Skeletal muscle cell (primary cell): ENCODE results near the gene KPNB1.

Experiments
- DNase-seq: peaks from one replicate; pipeline ENCODE4 v3.0.0-alpha.2; 2010; ENCODE audit warnings: low read depth
- H3K4me3 ChIP-seq: 2 replicates; pipeline ENCODE4 v1.5.1; 2011; ENCODE audit warnings: low read depth, mild to moderate bottlenecking, control low read depth, low read length, moderate library complexity

The KPNB1 gene

DNA sequence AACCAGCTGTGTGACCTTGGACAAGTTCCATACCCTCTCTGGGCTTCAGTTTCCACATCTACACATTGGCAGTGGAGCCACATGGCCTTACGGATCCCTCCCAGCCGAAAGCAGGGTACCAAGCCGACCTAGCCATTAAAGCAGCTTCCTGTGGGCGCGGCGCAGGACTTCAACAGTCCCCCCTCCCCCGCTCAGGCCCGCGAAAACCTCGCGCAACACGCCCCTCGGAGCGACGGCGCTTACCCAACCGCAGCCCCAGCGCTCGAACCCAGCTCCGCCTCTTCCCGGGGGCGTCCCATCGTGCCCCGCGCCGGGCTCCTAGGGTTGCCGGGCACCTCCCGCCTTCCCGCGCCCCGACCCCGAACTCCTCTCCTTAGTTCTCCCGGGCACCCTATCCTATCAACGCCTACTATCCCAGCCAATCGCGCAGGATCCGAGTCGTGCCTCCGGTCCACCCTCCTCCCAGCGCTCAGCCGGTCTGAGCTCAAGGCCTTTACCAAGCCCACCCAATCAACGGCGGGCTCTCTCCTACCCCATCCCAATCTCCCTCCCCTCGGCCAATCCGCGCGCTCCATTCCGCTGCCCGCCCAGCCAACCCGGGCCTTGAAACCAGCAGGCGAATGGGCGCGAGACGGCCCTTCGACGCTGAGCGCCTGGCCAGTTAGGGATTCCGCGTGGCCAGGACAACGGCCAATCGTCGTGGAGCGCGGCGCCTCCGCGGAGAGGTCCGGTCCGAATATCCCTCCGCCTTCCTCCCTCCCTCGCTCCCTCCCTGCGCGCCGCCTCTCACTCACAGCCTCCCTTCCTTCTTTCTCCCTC is at the start of gene KPNB1:
Gene KPNB1, plus strand, starts transcription at position 767 of the 819 bp plus-strand sequence. CDS start 326 bp downstream, outside the sequence.
- DNase-seq: peak; percentile 100
- H3K4me3 ChIP-seq: peak within 1 kb of the TSS; percentile 67

DNA sequence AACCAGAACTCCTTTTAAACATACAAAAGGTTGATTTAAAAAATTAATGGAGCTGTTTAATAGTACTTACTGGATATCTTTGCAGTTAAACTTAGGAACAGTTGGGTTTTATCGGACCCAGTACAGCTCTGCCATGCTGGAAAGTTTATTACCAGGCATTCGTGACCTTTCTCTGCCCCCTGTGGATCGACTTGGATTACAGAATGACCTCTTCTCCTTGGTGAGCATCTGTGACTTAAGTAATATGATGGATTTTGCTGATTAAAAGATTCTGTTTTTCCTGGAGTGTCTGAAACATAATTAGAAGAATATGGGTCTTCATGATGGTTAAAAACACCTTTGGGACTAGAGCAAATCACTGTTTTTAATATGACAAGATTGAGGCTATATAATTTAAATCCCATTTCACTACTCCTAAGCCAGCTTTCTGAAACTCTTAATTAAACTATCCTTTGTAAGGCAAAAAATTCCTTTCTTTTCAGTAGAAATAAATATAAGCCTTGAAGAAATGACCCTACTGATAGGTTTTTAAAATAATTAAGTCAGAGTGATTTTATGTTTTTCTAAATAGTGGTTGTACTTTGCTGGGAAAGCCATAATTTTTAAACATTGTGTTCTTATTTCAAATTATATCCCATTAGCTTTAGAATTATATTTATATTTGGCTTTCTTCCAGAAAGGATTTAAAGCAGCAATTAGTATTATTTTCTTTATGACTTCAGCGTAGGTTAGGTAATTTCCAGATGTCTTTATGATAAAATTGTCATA is 45.7 kb upstream of the KPNB1 start:
- H3K4me3 ChIP-seq: no peak overlapping the region
- no peak for DNase-seq

DNA sequence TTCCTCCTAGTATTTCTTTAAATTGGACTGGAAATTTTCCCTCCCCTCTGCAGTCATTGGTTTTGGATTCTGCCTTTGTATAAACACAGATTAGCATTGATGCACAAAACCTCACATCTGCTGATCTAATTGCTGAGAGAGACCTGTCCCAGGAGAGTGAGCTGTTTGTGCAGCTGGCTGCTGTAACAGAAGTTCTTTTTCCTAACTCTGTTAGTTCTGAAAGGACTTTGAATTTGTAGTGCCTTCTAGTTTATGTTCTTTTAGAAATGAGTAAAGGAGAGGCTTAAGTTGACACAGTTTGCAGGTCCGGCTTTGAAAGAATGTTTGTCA is 45.2 kb upstream of the KPNB1 start:
- DNase-seq: peak; percentile 81
- H3K4me3 ChIP-seq: no peak overlapping the region

DNA sequence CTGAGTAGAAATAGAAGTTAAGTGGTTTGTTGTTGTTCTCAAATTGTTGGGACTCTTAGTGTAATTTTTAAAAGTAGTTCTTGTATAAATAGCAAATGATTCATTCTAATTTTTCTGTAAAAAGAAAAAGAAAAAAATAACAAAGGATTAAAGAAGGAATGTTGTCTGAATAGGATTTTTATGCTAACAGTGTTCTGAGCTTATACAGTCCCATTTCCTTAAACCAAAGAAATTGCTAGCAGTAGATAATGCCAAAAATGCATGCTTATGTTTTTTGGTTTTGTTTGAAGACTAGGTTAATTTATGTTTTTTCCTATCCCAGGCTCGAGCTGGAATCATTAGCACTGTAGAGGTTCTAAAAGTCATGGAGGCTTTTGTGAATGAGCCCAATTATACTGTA is 44.7 kb upstream of the KPNB1 start:
- no peak for DNase-seq
- no peak overlapping the region for H3K4me3 ChIP-seq

DNA sequence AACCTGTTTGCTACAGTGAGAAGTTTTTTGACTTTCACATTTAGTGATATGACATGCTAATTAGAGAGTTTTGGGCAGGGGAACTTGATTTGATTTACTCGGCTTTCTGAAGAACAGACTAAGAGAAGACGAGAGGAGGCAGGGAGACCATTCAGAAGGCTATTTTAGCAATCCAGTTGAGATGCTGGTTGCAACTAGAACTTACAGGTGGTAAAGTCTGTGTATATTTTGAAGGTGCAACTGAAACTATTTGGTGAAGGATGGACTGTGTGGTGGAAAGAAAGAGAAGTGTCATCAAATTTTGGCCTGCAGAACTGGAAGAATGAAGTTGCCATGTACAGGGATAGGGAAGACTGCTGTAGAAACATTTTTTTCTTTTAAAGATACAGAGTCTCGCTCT is 42.2 kb upstream of the KPNB1 start:
- no peak overlapping the region for H3K4me3 ChIP-seq
- no peak for DNase-seq

DNA sequence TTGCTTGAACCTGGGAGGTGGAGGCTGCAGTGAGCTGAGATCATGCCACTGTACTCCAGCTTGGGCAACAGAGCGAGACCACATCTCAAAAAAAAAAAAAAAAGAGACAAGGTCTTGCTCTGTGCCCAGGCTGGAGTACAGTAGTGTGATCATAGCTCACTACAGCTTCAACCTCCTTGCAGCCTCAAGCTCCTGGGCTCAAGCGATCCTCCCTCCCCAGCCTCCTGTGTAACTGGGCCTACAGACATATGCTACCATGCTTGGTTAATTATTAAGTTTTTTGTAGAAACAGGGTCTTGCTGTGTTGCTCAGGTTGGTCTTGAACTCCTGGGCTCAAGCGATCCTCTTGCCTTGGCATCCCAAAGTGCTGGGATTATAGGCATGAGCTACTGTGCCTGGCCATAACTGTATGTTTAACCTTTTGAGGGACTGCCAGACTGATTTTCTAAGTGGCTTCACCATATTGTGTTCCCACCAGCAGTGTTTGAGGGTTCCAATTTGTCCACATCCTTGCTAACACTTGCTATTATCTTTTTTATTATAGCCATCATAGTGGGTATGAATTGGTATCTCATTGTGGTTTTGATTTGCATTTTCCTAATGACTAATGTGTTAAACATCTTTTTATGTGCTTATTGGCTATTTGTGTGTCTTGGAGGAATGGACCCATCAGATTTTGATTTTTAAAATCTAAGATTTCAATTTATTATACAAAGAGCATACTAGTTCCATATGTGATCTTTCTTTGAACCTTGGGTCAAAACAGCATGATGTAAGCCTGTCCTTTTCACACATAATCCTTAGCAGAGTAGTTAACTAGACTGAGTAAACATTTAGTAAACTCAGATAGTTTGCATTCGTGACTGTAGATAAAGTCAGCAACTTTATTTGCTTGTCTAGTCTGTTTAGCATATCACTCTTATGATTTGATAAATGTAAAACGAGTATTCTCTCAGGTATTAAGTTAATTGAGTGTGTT is 38.1 kb upstream of the KPNB1 start:
- no peak overlapping the region for H3K4me3 ChIP-seq
- DNase-seq: no peak

DNA sequence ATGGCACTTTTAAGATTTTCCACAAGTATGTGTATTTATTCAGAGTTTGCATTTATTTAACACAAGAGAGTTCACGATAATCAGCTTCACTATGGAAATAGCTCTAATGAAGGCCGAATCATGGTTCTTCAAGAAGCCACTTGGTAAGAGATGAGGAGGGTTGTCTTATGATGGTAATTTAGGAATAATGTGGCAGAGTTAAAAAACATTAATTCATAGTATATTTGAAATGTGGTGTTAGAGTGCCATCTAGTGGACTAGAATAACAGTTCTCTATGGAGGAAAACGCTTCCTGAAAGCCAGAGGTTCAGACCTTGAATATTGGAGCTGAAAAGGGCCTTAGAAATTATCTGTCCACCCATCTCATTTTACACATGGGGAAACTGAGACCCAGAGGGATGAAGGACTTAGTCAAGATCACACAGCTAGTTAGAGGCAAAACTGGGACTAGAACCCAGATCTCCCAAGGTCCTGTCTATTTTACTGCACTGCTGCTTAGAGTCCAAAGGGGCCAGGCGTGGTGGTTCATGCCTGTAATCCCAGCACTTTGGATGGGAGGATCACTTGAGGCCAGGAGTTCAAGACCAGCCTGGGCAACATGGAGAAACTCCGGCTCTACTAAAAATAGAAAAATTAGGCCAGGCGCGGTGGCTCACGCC is 33.8 kb upstream of the KPNB1 start:
- DNase-seq: no peak

DNA sequence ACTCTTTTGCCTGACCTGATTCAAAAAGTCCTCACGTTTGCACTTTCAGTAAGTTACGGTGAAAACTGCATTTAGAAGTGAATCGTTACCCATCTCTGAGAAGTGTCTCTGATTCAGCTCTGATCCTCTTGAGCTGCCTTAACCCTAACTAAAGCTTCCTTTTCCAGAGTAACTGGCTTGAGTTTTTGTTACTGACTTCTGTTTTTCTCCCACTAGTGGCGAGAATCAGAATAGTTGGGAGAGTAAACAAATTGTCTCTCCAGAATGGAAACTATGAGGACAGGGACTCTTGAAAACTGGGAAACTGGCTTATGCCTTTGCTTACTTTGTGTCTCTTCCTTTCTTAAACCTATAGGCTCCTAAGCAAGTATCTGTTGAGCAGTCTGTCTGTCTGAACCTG is 31.3 kb upstream of the KPNB1 start:
- H3K4me3 ChIP-seq: no peak overlapping the region
- no peak for DNase-seq

More for the DNA sequence above, 33.8 kb upstream of the KPNB1 start:
- H3K4me3 ChIP-seq: no peak overlapping the region

DNA sequence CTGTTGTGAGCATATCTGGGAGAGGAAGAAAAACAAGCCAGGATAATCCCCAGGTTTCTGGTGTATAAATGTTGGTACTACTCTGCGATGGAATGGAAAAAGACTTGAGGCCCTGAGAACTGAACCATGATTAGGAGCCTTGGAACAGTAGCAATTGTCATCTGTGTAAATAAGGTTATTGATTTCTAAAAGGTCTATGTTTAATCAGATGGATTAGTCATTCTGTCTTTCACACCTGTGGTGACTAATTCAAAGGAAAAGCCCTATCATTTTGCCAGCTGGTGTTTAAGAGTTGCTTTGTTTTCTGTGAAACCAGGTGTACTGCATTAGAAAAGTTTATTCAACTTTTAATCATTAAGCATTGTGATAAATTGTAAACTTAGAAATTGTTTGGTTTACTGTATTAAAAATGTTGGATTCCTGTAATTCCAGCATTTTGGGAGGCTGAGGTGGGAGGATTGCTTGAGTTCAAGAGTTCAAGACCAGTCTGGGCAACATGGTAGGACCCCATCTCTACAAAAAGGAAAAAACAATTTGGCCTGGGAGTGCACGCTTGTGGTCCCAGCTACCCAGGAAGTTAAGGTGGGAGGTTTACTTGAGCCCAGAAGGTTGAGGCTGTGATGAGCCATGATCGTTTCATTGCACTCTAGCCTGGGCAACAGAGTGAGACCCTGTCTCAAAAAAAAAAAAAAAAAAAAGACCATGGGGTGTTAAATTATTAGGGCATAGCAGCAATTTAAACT is 29.0 kb upstream of the KPNB1 start:
- DNase-seq: no peak

DNA sequence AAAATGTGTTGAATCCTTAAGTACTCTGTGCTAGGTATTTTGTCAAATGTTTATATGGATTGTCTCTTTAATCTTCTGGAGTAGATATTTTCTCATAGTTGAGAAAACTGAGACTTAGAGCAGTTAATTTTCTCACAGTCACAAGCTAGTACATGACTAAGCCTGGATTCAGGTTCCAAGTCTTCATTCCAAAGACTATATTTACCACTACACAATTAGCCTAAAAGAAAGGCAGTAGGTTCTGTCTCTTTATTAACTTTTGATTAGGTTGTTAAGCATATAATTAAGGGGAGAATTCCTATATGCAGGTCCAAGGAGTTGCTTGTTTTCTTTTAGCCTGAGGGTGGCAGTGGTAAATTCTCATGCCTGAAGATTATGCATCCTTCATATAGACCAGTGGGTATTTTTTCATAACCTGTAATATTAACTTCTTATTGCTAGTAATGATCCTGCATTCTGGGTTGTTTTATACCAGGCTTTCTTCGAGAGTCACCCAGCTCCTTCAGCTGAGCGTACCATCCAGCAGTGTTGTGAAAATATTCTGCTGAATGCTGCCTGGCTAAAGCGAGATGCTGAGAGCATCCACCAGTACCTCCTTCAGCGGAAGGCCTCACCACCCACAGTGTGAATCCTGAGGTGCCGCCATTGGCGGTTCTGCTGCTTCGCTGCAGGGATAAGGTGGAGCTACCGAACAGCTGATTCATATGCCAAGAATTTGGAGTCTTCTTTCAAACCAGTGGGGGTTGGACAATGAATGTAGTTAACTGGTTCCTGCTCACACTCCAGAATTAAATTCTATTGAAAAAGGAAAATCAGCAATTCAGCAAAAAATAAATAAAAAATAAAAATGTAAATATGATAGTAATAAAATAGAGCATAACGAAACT is 28.2 kb upstream of the KPNB1 start:
- peak; percentile 85 for DNase-seq
- H3K4me3 ChIP-seq: no peak overlapping the region

More for the DNA sequence above, 29.0 kb upstream of the KPNB1 start:
- no peak overlapping the region for H3K4me3 ChIP-seq

DNA sequence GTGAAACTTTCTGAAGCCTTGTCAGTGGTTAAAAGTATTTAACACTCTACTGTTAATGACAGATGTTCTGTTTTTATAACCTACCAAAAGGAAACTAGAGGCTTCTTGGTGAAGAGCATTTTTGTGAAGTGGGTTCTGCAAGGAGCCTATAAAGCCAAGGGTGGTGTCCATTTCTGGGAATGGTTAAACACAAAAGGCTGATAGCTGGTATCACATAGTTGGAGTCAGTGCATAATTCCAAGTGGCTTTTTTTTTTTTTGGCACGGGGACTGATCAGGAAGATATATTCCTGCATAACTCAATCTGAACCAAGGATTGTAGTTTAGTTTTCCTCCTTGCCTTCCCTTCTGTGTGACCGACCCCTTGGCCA is 27.6 kb upstream of the KPNB1 start:
- H3K4me3 ChIP-seq: no peak overlapping the region
- DNase-seq: no peak

DNA sequence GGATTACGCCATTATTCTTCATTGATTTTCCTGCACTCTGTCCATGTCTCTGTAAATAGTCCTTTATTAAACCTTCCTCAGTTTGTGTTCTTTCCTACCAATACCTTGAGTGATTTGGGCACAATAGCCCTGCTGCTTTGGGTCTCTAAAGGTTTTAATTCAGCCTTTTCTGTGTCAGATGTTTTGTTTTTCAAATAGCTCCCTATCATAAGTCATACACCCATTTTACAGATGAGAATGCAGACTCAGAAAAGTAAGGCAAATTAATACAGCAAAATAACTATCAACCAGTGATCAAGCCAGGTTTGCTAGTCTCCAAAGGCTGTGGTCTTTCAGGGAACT is 25.0 kb upstream of the KPNB1 start:
- no peak overlapping the region for H3K4me3 ChIP-seq
- no peak for DNase-seq

DNA sequence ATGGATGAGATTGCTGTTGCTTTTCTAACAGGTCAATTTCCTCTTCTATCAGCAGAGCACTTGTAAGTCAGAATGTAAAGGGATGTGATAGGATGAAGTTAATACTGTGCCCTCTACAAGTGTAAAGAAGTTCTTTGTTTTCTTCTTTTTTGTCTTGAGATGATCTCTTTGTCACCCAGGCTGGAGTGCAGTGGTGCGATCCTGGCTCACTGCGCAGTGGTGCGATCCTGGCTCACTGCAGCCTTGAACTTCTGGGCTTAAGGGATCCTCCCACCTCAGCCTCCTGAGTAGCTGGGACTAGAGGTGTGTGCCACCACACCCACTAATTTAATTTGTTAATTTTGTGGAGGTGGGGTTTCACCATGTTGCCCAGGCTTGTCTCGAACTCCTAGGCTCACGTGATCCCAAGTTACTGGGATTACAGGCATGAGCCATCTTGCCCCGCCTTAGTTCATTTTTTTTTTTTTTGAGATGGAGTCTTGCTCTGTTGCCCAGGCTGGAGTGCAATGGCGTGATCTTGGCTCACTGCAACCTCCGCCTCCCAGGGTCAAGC is 21.6 kb upstream of the KPNB1 start:
- H3K4me3 ChIP-seq: no peak overlapping the region

DNA sequence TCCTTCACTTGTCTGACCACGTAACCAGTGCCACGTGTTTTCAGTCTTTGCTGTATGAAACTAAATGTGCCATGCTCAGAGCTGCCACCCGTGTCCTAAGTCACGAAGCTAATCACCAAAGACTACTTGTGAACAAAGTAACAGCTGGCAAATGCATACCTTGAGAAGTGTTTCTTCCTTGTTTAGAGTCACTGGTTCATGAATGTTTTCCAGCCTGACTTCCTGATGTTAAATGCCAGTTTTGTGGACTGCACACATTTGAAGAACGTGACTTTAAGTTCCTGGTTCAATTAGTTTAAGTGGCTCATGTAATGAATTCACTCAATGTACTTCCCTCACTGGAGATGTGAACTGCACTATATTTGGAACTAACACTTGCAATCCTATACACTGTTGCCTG is 19.9 kb upstream of the KPNB1 start:
- no peak for DNase-seq
- no peak overlapping the region for H3K4me3 ChIP-seq

More for the DNA sequence above, 21.6 kb upstream of the KPNB1 start:
- no peak for DNase-seq

DNA sequence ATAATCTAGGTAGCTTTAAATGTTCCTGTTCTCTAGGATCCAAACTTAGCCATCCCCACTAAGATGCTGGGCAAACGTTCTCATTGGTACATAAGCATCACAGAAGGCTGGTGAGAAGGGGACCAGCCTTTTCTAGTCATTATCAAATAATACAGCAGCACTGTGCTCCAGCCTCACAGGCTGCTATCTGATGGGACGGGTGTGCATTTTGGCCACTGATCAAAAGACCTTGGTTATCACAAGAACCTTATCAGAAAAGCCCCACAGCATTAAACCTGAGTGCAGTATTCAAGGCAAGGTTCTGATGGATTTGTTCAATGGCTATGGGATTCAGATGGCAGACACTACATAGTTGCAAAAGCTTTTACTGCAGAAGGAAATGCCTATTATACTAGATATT is 19.1 kb upstream of the KPNB1 start:
- H3K4me3 ChIP-seq: no peak overlapping the region
- no peak for DNase-seq

DNA sequence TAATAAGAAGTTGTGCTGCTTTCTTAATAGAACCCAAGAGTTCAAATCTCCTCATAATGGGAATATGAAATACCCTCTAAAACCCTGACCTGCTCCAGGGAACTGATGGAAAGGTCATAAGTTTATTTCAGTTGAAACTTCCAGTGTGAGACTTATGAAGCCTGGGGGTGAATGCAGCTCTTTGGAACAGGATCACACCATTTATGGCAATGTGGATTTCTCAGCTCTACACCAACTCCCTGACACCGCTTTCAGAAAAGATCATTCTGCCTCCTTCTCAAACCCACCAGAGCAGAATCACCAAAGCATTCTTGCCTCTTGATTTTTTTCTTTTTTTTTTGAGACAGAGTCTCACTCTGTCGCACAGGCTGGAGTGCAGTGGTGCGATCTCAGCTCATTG is 16.7 kb upstream of the KPNB1 start:
- DNase-seq: no peak
- H3K4me3 ChIP-seq: no peak overlapping the region

DNA sequence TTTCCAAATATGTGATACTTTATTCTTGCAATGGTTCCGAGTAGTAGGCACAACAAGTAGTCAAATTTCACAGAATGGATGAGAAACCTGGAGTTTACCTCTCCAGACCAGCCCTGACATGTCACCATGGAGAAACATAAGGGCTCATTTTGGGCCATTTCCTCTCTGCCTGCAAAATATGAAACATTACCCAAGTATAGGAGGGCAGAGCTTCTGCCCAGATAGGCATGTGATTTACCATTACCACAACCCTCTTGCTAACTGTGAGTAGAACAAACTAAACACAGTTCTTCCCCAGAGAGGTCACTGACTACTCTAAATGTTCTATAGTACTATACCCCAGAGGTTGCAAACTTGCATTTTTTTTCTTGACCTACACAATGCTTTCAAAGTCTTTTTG is 15.7 kb upstream of the KPNB1 start:
- no peak overlapping the region for H3K4me3 ChIP-seq
- DNase-seq: no peak

DNA sequence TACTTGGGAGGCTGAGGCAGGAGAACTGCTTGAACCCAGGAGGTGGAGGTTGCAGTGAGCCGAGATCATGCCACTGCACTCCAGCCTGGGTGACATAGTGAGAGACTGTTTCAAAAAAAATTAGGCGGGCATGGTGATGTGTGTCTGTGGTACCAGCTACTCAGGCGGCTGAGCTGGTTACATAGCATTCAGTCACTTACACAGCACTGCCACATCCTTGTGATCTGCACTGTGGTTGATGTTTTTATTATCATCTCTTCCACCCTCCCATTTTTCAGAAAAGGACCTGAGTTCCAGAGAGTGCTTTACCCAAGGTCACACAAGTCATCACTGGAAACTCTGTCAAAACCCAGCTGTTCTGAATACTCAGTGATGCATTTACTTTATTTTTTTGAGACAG is 14.8 kb upstream of the KPNB1 start:
- DNase-seq: no peak

More for the DNA sequence above, 14.8 kb upstream of the KPNB1 start:
- no peak overlapping the region for H3K4me3 ChIP-seq
